Measurements from ENCODE around the gene ANK3.
"Not testable (repeated sequence)": the region's sequence is repeated elsewhere in the genome, so short reads cannot be mapped to it uniquely, and the experiment has no call there.

The ANK3 gene

DNA sequence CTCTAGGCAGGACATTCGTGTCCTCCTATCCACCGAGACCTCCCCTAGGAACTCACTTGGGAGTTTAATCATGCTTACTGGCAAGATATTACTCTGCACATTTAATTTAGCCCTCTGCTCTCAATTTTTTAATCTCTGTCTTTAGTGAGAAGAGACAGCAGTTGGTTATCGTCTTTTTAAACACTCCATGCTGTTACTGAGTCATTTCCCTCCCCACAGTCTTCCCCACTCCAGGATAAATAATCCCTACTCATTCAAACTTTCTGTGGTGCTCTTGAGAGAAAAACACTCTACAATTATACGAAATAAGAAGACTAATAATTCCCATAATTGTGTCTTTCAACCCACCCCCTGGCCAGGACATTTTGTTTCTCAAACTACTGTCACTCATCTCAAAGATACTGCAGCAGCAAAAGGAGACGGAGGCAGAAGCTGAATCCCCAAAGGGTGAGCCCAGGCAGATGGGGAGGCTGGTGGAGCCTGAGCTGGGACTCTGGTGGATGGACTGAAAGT, 84.2 kb downstream of the ANK3 start:
- no peak for DNase-seq (ENCODE audit: low read depth in 2 of 2)

DNA sequence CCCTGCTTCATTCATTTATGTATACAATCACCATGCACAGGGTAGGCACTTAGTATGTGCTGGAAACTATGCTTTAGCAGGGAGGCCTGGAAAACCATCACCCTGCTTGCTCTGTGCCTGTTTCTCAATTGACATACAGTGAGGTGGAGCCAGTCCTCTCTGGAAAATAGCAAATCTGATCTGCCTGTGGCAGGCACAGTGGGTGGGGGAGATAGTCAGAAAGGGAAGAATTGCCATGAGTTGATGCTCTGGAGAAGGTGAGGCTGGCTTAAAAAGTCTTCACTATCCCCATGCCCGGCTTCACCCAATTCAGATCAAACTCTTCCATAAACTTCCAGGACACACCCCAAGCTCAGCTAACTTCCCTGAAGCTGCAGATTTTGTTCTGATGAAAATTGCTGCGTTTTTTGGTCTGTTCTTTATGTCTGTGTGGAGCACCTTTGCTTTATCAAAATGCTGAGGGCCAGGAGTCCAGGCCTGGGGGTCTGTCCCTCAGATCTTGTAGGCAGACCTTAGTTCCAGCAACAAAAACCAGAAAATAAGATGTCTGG, 84.8 kb downstream of the ANK3 start:
- DNase-seq (ENCODE audit: low read depth in 2 of 2) = no peak

DNA sequence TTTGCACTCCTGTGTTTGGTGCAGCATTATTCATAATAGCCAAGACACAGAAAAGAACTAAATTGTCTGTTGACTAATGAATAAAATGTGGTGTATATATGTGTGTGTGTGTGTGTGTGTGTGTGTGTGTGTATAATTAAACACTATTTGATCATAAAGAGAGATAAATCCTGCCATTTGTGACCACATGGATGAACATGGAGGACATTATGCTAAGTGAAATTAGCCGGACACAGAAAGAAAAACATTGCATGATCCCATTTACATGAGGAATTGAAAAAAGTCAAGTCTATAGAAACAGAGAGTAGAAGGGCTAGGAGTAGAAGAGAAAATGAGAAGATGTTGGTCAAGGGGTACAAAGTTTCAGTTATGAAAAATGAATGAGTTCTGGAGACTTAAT, 85.9 kb downstream of the ANK3 start:
- no peak for DNase-seq (ENCODE audit: low read depth in 2 of 2)

DNA sequence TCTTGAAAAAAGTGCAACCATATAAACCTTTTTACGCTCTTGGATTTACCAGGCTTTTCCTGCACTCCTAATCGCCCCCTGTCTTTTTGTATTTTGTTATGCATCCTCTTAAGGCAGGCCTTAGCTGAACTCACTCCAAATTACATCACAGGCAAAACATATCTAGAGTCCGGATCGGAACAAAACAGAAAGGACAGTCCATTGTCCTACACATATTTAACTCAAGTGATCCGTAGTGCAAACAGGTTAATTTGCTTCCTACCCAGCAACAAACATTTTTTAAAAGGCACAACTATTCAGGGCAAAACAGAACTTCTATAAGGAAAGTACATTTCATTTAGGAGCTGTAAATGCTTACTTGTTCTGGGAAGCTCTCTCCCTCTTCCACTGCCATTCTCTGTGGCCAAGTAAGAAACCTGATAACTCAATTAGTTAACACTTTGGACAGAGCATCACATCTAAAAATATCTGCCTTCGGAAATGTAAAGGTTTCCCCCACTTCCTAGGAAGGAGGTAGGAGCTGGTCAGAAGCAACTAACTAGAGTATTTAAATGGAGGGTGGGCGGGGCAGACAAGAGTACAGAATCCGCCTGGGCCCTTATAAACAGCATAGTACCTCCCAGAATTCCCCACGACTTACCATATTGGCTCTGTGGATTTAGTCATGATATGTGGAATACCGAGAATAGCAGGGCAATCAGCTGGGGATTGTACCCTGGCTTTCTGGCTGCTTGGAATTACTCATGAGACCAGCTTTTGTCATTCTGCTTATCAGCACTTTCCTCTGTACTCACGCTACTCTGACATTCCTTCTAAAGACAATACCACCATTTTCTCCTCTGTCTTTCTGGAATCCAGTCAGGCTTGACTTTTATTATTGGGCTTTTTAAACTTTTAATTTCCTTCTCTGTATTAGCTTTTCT, 89.5 kb downstream of the ANK3 start:
- DNase-seq (ENCODE audit: low read depth in 2 of 2) = no peak

DNA sequence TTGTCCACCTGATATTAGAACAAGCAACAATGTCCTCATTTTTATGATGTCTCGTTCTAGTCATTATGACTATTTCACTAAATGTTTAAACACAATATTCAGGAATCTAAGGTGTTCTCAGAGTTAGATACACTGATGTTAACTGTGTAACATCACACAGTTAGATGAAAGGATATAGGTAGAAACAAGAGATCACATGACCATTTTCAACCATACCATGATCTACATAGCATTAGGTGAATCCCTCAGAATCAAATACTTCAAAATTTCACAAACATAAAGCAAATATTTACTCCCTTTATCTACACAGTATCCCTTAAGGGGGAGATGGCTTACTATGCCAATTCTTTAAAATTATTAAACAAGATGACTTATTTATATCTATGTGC, 90.3 kb downstream of the ANK3 start:
- DNase-seq (ENCODE audit: low read depth in 2 of 2) = no peak

DNA sequence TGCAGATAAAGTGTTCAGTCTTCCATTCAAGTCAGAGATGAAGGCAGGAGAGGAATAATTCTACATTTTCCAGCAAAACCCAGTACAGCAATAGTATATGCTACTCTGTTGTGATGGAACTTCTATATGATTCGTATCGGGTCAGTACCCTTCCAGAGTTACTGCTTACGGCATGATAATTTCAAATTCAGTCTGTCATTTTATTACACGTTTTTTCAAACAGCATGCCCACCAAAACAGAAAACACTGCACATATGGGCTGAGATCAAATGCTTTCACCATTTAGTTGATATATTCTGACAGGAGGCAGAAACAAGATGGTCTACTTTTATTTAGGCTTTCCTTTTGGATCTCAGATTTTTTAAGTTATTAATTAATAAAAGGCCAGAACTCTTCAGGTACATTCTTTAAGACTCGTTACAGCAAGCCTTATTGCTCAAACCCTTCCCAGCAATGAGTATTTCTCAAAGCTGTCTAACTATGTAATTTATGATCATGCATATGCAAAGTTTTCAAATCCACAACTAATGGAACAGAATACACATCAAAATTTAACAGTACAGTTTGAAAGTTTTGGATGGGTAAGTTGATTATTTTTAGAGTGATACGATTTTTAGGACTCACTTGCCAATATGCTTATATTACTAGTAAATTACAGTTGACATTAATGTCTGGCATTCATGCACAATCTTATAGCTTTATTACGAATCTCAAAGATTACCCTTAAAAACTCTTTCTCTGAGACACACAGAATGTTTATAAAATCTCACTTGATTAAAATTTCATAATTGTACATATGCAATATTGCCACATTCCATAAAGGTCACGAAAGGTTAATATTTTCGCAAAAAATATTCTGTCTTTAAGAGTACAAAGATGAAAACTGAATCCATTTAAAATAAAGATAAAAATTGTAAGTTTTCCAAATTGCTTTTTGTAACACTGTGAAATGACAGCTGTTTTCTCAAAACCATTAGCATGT, 91.0 kb downstream of the ANK3 start:
- DNase-seq (ENCODE audit: low read depth in 2 of 2) = no peak

DNA sequence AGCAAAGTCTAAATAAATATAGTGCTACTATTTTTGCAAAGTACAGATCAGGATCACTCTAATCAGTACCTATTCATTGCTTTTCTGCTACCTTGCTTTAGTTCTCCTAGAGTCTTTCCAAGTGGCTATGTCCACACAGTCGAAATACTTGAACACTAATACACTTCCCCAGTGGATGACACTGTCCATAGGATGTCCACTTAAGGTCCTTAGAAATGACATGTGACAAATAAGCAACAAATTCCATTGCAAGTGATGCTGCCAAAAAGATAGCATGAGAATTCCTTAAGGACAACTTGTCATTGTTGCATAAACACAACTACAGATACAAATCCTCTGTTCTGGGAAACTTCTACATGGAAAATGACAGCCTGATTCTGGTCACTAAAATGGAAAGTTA, 93.6 kb downstream of the ANK3 start:
- DNase-seq (ENCODE audit: low read depth in 2 of 2) = no peak

DNA sequence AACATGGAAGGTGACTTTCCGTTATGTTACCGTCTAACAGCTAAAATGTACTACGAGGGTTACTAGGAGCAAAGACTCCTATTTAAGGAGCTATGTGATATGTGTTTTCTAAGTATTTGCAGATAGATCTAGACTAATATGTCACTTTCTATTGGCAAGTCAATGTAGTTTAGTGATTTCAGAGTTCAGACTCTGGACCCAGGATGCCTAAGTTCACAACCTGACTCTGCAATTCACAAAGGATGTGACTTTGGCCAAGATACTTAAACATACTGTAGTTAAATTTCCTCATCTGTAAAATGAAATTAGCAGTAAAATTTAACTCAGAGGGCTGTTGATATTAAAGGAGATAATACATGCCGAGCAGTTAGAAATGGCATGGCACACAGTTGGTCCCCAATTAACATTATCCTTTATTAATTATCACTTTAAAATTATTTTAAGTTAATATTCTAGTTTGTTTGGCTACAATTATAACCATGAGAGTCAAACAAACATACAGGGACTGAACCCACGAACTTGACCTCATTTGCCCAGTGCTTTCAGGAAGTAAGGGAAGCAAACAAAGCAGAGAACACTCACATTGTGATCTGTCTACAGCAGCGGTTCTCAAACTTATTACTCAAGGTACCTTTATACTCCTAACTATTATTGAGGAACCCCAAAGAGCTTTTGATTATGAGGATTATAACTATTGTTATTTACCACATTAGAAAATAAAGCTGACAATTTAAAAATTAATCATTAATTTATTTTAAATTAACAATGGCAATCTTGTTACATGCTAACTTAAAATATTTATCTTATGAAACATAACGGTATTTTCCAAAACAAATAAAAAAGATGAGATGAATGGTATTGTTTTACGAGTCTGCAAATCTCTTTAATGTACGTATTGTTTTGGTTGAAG, 94.4 kb downstream of the ANK3 start:
- DNase-seq (ENCODE audit: low read depth in 2 of 2) = no peak

DNA sequence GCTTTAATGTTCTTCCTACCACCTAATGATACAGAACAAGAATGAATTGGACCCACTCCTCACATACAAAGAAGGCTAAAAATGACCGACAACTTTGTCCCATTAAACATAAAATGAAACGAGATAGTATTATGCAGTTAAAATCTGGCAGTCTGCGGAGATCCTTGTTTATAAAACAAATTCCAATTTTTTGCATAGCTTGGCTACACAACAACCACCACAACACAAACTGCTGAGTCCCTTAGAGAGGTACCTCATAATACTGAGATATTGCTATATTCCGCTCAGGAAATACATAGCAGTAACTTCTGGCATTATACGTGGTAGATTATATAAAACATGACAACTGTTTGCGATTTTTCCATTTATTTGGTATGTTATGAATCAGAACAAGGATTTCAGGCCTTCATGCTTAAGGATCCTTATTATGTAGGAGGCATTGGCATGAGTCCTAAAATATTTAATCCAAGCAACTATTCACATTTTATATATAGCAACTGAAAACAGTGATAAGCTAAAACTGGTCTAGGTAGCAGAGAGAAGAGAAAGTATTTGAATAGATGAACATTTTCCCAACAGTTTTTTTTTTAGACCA, 96.0 kb downstream of the ANK3 start:
- no peak for DNase-seq (ENCODE audit: low read depth in 2 of 2)

DNA sequence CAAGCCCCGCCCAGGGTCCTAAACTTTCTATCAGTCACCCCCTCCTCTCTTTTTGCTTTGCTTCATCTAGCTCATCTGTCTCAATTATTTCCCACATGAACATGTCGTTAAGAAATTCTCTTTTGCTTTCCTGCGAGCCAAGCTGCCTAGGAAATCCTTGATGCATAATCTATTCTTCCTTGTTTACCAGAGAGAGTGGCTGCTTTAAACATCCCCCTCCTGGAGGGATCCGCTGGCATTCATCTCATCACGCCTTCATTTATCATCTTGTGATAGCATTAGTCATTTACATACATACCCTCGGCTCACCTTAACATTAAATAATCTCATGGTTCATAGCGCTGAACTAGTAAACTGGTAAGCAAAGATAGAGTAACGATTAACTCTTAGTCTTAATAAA, 96.7 kb downstream of the ANK3 start:
- no peak for DNase-seq (ENCODE audit: low read depth in 2 of 2)

DNA sequence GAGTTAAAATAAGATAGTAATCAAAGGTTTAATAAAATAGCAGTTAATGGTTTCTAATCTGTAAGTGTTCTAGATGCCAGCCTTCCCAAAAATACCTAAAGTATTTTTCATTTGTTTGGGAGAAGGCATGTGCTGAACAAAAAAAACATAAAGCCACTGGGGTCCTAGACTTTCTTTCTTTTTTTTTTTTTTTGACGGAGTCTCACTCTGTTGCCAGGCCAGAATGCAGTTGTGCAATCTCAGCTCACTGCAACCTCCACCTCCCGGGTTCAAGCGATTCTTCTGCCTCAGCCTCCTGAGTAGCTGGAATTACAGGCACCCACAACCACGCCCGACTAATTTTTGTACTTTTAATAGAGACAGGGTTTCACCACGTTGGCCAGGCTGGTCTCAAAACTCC, 97.1 kb downstream of the ANK3 start:
- not testable (repeated sequence) for DNase-seq (ENCODE audit: low read depth in 2 of 2)

DNA sequence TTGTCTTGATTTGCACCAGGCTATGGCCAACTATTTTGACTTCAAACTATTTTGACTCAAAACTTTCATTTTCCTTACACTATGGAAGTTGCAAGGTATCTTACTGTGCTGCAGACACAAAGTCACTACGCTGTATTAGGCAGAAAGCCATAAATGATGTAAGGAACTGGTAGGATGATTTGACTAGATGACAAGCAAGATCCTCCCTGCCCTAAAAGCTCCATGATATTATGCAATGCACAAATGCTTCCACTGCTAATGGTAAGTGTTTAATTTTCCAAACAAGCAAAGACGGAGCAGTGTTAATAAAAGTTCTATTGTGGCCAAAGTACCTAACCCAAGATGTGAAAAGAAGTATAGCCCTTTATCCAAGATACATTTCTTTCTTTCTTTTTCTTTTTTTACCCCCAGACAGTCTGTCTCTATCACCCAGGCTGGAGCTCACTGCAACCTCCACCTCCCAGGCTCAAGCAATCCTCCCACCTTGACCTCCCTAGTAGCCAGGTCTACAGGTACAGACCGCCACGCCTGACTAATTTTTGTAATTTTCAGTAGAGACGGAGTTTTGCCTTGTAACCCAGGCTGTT, 98.2 kb downstream of the ANK3 start:
- DNase-seq (ENCODE audit: low read depth in 2 of 2) = no peak

DNA sequence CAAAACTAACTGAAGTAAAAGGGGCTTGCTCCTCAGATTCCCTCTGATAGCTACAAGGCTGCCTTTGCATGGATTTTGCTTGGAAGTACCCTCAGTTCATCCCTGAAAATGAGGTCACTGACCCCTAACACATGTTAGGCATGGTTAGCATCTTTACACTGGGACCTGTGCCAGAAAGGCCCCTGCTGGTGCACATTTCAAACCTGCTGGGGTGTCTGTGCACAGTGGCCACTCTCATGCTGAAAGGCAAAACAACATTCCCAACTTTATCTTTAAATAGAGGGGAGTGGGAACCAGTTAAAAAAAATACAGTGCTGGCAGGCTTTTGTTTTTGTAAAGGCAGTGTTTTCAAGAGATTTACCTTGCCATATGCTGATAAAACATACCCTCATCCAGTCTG, 99.1 kb downstream of the ANK3 start:
- no peak for DNase-seq (ENCODE audit: low read depth in 2 of 2)

DNA sequence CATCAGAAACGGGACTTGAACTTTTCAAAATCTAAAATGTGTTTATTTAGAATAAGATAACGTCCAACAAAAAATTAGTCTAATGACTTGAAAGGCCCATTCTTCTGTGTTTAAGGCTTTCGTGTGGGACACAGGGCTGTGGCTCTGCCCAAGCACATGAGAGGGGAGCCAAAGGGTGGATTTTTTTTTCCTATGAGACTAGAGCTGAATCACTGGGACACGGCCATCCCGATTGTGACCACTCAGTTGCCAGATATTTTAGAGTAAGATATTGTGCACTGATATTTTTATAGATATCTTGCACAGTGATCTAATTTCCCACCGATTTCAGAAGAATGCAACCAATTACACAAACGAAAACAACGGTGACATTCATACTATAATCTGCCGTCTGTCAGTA, 99.9 kb downstream of the ANK3 start:
- DNase-seq (ENCODE audit: low read depth in 2 of 2) = no peak

DNA sequence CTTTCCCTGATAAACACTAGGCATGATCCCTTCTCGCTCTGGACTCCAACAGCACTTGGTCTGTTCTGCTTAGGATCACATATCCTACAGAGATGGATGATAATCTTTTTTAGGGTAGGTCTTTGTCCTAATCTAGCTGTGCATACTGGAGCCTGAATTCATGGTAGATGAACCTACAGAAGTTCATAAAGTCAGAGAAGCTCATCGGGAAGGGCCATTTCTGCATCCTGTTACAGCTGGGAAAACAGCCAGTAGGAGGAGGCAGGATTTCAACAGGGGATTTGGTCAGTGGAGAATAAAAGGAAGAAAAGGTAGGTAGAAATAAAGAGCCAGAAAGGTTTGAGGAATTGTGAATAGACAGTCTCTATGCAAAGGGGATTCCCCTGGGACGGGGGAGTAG, 101.4 kb downstream of the ANK3 start:
- DNase-seq (ENCODE audit: low read depth in 2 of 2) = no peak

DNA sequence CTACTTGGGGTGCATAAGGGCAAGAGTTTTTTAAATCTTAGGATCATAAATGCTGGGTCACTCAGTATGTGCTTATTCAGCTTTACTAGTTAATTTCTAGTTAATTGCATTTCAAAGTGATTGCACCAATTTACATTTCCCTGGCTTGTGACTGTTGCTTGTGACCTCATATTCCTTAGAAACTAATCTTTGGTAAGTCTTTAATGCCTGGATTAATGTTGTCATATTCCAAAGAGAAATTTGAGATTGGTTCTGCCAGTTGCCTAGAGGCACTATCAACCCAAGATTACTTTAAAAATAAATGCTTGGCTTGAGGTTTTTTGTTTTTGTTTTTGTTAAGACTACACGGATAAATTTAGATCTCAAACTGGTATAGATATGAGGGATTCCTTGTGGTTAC, 103.1 kb downstream of the ANK3 start:
- DNase-seq (ENCODE audit: low read depth in 2 of 2) = no peak

DNA sequence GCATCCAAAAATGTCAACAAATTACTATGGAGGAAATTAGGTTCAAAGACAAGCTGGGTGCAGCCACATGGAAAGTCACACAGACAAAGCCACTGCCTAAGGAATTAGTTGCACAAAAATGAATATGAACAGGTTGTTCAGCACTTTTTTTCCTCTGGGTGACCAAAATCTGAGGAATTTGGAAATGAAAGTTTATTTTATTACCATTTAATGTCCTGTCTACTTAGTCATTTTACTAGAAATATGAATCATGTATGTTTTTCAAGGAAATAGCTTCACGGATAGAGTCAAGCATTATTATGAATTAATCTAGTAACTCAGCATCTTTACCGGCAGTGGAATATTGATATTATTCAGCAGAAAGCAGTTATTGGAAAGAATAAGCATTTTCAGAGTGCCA, 106.3 kb downstream of the ANK3 start:
- DNase-seq (ENCODE audit: low read depth in 2 of 2) = no peak

DNA sequence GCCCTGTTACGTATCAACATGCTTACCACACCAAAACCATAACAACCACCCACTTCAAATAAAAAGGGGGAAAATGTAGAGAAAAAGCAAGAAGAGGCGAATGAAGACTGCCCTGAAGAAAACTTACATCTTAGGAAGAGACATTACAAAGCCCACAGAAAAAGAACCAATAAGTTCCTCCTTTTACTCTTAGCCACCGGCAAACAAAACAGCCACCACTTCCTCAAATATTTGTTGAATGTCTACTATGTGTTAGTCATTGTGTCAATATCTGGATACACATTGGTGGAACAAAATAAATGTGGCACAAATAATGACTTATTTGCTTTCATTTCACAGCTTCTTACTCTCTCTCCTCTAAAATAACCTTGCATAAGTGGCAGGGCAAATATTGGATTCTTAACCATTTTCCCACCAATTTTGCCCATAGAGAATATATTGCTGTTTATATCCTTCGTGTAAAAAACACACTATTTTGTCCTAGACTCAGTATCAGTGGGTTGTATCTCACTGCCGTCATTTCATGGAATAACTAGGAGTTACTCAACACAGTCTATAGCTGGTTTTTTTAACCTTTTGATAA, 106.8 kb downstream of the ANK3 start:
- no peak for DNase-seq (ENCODE audit: low read depth in 2 of 2)

DNA sequence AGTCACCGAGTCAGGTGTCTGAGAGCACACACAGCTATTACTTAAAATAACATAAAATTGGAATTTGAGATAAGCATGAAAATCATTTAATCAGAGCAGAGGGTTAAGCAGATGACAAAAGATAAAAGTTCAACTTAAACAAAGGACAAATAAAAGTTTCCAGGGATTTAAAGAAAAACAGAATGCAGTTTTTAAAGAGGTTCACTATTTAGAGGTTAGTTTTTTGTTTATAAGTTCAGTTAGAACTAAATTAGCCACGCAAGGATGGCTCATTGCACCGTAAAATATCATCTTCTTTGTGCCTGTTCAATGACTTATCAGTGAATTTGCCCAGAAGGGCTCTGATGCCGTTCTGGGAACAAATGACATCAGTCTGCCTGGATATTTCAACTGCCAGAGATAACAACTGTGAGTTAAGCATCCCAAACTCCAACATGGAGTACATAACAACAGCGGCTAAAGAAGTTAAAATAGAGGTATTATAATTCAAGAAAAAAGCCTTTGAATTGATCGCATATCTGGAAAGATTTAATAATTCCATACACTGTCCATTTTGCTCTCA, 107.8 kb downstream of the ANK3 start:
- no peak for DNase-seq (ENCODE audit: low read depth in 2 of 2)

DNA sequence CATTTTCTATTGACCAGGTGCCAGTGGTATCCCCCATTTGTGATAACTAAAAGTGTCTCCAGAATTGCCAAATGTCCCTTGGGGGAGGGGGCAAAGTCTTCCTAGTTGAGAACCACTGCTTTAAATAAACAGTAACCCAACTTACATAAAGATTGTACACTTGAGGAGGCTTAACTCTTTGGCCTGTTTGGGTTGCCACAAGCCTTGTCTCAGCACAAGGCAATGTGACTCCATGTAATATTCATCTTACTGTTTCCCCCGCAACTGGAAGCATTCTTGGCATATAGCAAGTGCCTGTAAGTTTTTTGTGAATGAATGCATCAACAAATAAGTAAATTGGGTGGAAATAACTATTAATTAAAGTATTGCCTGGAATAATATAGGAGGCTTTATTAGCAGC, 108.3 kb downstream of the ANK3 start:
- no peak for DNase-seq (ENCODE audit: low read depth in 2 of 2)
